Measurements from ENCODE around the gene CTNNB1.

The CTNNB1 gene

DNA sequence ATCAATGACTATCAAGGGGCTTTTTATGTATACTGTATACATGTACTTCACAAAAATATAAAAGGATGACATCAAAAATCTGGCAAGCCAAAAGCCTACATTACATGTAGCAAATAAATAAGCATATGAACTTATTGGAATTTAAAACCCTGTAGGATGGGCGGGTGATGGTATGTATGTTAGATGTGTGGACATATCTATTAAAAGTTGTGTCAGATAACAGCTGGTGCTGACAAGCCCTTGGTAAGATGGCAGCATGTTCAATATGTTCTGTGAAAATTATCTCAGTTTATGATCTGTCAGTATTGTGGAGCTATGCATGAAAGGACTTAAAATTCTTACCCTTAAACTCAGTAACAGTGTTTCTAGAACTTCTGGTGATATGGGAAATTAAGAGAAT lies 20.1 kb downstream of the CTNNB1 start:
- Histone ChIP-seq H3K27me3 (no peaks in the 10 kb centered on the region), H3K36me3 (peaks cover 7% of the 10 kb centered on the region), H3K9me3 (no peaks in the 10 kb centered on the region), H3K4me1 (ENCODE audit: control insufficient read depth in 1 of 2, insufficient read depth in 1 of 2, low read depth in 1 of 2, low read length in 1 of 2) (peaks cover 65 to 84% of the 10 kb centered on the region in 2 experiments), H3K27ac (peak overlapping the region; percentile 63), H3K4me3 (ENCODE audit: low read depth in 1 of 2, low read length in 1 of 2) (no peak overlapping the region)
- TF ChIP-seq CTCF (IDR thresholded peaks at IDR 0.05) = no peak

DNA sequence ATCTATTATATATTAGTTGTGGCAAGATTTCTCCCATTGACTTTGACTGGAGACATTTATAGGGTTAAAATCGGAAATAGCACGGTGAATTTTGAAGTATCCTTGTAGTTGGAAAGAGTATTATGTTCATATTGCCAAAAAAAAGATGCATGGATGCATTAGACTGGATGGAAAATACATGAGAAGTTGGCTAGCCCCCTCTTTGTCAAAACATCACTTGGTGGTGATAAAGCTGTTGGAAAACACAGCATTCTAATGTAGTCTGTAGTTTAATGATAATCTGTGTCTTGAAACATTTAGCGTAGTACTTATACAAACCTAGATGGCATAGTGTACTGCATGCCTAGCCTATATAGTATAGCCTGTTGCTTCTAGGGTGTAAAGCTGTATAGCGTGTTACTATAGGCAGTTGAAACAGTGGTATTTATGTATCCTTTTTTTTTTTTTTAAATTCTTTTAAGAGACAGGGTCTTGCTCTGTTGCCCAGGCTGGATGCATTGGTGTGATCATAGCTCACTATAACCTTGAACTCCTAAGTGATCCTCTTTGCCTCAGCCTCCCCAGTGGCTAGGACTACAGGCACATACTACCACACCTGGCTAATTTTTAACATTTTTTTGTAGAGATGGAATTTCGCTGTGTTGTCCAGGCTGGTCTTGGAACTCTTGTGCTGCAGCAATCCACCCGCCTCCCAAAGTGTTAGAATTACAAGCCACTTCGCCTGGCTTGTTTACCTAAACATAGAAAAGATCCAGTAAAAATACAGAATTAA lies 21.8 kb downstream of the CTNNB1 start:
- H3K36me3 ChIP-seq = peaks cover 23% of the 10 kb centered on the region
- no peak overlapping the region for H3K4me3 ChIP-seq (ENCODE audit: low read depth in 1 of 2, low read length in 1 of 2)
- peaks cover 55 to 72% of the 10 kb centered on the region in 2 experiments for H3K4me1 ChIP-seq (ENCODE audit: control insufficient read depth in 1 of 2, insufficient read depth in 1 of 2, low read depth in 1 of 2, low read length in 1 of 2)
- no peak for TF ChIP-seq CTCF (IDR thresholded peaks at IDR 0.05)
- H3K27me3 ChIP-seq = no peaks in the 10 kb centered on the region
- peaks cover 3% of the 10 kb centered on the region for H3K9me3 ChIP-seq
- H3K27ac ChIP-seq = peak overlapping the region; percentile 63

DNA sequence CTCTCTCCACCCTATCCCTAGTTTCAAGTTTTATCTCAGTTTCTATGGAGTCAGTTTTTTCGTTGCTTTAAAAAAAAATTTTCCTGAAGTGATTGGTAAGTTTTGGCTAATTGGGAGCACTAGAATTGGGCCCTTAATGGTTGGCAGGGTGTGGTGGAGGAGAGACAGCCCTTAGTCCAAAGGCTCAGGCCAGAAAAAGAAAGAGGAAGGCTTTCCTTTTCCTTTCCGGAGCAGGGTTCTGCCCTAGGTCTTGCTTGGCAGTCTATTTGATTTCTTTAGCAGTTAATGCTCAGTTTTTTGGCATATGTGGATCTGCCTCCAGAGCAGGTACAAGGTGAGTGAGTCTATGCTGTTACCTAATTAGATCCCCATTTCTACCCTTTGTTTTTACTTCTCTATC lies 22.7 kb downstream of the CTNNB1 start:
- peaks cover 46 to 63% of the 10 kb centered on the region in 2 experiments for H3K4me1 ChIP-seq (ENCODE audit: control insufficient read depth in 1 of 2, insufficient read depth in 1 of 2, low read depth in 1 of 2, low read length in 1 of 2)
- no peak for TF ChIP-seq CTCF (IDR thresholded peaks at IDR 0.05)
- peak overlapping the region; percentile 47 for H3K27ac ChIP-seq
- H3K27me3 ChIP-seq = no peaks in the 10 kb centered on the region
- no peak overlapping the region for H3K4me3 ChIP-seq (ENCODE audit: low read depth in 1 of 2, low read length in 1 of 2)
- H3K36me3 ChIP-seq = peaks cover 33% of the 10 kb centered on the region
- peaks cover 3% of the 10 kb centered on the region for H3K9me3 ChIP-seq

GRCh38 chr3:41222501-41222900 lies 23.2 kb downstream of the CTNNB1 start:
- no peak for TF ChIP-seq CTCF (IDR thresholded peaks at IDR 0.05)
- Histone ChIP-seq H3K9me3 (peaks cover 3% of the 10 kb centered on the region), H3K36me3 (peaks cover 37% of the 10 kb centered on the region), H3K27me3 (no peaks in the 10 kb centered on the region), H3K27ac (peak overlapping the region; percentile 47), H3K4me1 (ENCODE audit: control insufficient read depth in 1 of 2, insufficient read depth in 1 of 2, low read depth in 1 of 2, low read length in 1 of 2) (peaks cover 45 to 58% of the 10 kb centered on the region in 2 experiments), H3K4me3 (ENCODE audit: low read depth in 1 of 2, low read length in 1 of 2) (no peak overlapping the region)

GRCh38 chr3:41223078-41223477 lies 23.8 kb downstream of the CTNNB1 start:
- H3K27ac ChIP-seq = peak overlapping the region; percentile 34
- H3K4me3 ChIP-seq (ENCODE audit: low read depth in 1 of 2, low read length in 1 of 2) = no peak overlapping the region
- H3K27me3 ChIP-seq = no peaks in the 10 kb centered on the region
- peaks cover 45 to 55% of the 10 kb centered on the region in 2 experiments for H3K4me1 ChIP-seq (ENCODE audit: control insufficient read depth in 1 of 2, insufficient read depth in 1 of 2, low read depth in 1 of 2, low read length in 1 of 2)
- H3K36me3 ChIP-seq = peaks cover 43% of the 10 kb centered on the region
- no peak for TF ChIP-seq CTCF (IDR thresholded peaks at IDR 0.05)
- H3K9me3 ChIP-seq = peaks cover 3% of the 10 kb centered on the region

All from neutrophil (primary cell).